Activated CD4-positive, CD25-positive, alpha-beta regulatory T cell treated with anti-CD3 and anti-CD28 coated beads, Interleukin-2, amount 50 U/mL, for 72 hours (primary cell): ENCODE results near the gene DENND2D.

Source experiments
- DNase-seq: peaks from one replicate; pipeline ENCODE4 v3.0.0; 2021

DENND2D gene

GRCh38 chr1:111202707-111203623 lies 2.5 kb upstream of the DENND2D start:
- no peak for DNase-seq

- DNase-seq: no peak
Measured at GRCh38 chr1:111202366-111202706, 1.9 kb upstream of the DENND2D start.

DNA sequence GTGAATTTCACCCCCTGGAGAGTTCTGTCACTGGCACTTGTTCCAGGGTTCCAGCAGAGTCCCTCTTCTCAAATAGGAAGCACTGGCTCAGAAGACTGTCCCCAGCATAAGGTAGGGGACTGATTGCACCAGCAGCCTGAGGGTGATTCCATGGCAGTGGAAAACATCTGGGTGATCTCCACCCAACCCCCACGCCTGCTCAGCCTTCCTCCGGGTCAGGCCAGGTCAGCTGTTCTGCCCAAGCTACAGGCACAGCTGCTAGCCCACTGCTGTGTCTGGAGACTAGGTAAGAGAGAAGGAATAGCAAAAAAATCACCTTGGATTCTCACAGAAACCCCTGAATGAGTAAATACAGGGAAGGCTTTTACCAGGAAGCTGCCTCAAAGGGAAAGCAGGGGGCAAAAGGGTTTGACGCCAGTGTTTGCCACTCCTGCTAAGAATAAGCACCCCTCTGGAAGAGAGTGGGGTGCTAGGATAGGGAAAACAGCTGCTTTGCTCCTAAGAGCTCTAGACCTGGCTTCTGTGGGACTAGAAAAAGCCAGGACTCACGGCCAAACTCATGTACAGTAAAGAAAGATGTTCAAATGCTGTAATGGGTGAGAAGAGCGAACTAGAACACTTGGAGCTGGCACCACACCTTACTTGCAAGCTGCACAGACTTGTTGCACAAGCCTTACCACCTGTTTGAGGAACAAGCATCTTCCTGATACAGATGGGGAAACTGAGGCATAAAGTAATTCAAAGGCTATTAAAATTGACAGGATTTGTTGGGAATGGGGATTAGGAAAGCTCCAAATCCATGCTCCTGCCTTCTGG lies 1.0 kb upstream of the DENND2D start:
- no peak for DNase-seq

GRCh38 chr1:111200802-111201161 lies 336 bp upstream of the DENND2D start:
- no peak for DNase-seq

- no peak for DNase-seq
Measured at GRCh38 chr1:111199329-111199728, 1.1 kb downstream of the DENND2D start.

DNA sequence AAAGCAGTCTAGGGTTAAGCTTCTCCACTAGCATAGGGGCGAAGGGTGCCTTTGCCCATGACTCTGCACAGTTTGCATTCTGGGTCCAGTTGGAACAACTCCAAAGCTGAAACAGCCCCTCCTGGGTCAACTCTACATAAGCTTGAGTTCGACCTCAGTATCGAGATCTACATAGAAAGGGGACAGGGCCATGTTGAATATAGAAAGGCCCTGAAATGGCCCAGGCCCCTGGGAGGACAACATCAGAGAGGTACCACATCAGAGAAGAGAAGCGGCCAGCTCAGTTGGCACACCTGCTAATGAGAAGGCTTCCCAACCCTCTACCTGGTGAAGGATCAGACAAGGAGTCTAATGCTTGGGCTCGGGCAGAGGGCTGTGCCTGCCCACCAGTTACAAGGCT lies 1.6 kb downstream of the DENND2D start:
- no peak for DNase-seq

DNA sequence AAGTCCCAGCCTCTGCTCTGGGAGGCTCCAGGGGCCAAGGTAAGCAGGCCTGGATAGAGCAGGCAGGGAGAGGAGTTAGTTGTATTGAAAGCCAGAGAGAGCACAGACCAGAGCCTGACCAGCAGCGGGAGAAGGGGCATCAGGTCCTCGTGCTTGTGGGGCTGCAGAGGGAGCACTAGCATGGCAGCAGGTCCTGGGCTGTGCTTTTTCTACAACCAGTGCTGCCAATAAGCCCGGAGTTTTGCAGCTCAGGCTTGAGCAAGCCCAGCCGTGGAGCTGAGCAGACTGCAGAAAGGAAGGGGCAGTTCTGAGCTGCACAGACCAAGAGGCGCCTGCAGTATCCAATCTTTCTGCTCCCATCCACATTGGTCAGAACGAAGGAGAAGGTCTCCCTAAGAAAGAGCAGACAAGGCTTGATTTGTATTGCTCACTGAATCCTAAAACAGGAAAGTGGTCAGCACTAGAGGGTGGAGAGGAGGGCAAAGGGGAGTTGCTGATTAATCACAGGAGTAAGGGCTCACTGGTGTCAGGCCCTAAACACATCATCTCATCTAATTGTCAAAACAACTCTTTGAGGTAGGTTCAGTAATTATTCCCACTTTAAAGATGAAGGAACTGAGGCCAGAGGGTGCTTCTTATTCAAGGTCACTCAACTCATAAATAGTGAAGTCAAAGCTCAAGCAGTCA lies 2.7 kb downstream of the DENND2D start:
- no peak for DNase-seq

GRCh38 chr1:111196213-111196612 lies 4.2 kb downstream of the DENND2D start:
- DNase-seq: no peak

GRCh38 chr1:111195002-111195684 lies 5.3 kb downstream of the DENND2D start:
- no peak for DNase-seq

DNA sequence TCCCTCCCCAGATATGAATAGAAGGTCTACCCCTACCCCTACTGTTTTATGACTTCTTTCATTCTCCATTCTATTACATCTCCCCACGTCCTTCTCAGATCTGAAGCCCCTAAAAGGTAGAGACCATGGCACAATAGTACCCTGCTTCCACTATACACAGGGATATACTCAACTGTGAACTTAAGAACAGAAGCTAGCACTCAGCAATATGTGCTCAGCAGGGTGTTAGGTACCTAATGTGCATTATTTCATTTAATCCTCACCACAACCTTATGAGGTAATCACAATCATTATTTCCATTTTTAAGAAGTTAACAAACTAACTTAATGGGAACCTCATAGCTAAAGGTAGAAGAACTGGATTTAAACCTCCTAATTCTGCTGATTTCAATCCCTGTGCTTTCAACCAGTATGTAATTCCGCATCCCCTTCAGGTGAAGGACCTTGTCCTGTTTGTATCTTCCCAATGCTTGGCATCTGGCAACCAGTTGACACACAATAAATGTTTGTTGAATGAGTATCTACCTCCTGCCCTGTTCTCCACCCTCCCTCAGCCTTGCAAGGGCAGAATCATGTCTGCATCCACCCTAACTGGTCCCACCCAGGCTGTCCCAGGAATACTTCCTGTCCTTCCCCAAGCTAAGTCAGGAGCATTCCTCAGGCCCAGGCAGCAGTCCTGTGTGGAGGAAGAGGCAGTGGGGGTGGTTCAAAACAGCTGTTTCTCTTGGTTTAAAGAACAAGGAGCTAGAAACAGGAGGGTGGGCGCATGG lies 6.5 kb downstream of the DENND2D start:
- no peak for DNase-seq

GRCh38 chr1:111192658-111193519 lies 7.6 kb downstream of the DENND2D start:
- no peak for DNase-seq

GRCh38 chr1:111192074-111192473 lies 8.4 kb downstream of the DENND2D start:
- no peak for DNase-seq

DNA sequence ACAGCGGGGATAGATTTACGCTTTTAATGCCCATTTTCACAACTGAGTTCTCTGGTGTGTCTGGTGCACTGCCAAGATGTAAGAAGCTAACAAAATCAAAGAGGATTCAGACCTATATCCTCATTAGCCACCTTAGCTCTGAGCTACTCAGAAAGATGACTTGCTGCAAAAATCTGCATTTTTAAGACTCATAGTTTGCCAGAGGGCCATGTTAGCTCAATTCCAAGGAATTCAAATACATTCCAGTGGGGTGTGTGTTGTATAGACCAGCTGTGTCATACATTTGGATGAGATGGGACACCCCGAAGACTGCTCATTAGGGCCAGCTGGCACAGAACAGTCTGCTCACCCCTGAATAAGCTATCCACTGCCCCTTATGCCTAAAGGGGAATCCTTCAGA lies 8.9 kb downstream of the DENND2D start:
- no peak for DNase-seq

DNA sequence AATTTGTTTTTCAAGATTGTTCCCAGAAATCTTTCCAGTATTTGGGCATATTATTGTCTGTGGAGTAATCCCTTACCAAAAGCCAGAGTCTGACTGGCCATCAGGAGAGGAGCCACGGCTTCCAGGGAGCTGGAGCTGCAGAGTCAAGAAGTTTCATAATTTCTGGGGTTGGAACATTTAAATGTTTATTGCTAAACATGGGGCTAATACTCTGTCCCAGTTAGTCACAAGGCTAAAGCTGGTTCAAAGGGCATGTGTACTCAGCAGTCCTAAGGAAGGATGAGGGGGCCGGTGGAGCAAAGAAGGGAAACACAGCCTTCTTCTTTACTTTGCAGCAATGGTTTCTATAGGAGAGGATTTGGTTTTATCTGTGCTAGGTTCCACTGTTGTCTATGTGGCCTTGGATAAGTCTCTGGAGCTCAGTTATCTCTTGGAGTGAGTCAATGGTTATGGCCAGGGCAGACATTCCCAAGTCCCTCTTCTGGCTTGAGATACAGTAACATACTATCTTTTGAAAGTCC lies 9.5 kb downstream of the DENND2D start:
- no peak for DNase-seq

DNA sequence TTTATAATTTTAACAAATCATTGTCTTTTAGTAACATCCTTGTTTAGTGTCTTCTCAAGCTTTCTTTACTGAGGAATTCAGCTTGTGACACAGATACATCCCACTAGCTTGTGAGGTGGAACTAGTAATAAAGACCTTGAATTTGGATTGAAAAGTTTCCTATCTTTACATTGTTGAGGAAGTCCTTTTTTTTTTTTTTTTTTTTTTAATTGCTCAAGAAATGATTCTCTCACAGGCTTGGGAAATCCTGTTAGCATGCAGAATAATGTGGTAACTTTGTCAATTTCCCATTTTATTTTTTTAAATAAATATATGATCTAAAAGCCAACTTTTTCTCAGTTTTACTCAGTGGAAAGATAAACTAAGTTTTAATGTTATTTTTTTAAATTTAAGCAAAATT lies 15.8 kb downstream of the DENND2D start:
- no peak for DNase-seq

DNA sequence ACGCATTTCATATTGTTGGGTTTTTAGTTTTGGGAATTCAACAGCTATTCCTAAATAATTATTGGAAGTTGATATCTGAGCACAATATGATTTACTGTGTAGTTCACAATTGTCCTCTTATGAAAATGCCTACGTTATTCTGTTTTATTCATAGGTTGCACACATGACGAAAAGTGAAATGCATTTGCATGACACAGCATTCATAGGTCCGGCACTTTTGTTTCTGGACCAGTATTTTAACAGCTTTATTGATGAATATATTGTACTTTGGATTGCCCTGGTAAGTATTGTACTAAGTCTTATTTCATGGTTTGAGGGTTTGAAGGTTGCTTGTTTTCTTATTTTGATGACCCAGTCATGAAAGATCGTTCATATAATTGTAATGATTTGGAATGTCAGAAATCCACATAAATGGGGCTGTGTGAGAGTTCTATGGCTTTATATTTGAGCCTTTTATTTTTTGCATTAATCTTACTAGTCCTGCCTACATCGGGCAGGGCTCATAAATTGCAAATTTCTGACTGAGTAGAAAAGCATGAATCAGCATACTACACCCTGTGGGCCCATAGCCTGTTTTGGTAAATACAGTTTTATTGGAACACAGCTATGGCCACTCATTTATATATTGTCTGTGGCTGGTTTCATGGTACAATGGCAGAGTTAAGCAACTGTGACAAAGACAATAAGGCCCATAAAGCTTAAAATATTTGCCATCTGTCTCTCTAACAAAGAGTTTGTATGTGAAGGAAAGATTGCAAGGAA lies 17.0 kb downstream of the DENND2D start:
- DNase-seq: no peak

GRCh38 chr1:111182052-111182451 lies 18.4 kb downstream of the DENND2D start:
- DNase-seq: no peak

GRCh38 chr1:111179968-111180533 lies 20.4 kb downstream of the DENND2D start:
- no peak for DNase-seq

GRCh38 chr1:111176678-111177077 lies 23.8 kb downstream of the DENND2D start:
- DNase-seq: no peak

GRCh38 chr1:111175349-111175748 lies 25.1 kb downstream of the DENND2D start:
- DNase-seq: no peak
